CD4-positive, alpha-beta T cell treated with Interleukin-4 for 1 hour (primary cell): Measurements from ENCODE around the gene E2F7.

Experiments used
- DNase-seq, 2 donors: peaks; one replicate each; pipeline ENCODE4 v3.0.0-alpha.2; 2020 to 2022

E2F7 gene

DNA sequence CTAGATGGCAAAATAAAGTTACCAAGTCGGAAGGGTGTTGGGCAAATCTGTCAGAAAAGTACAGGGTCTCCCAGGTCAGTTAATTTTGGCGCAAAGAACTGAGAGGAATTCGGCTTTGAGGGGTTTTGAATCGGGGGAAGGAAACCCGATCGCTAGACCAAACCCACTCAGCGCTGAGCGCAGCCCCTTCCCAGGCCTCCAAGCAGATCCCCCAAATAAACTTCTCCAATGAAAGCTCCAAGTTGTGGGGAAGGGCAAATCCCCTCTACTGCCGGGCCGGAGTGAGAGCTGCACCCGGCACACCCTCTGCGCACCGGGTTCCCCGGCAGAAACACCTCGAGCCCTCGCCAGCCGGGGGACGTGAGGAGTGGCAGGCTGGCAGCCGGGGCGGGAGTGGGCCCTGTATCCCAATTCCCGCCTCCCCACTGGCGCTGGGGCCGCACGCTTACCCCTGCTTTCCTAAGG is 441 bp downstream of the E2F7 start:
- no peak for DNase-seq

DNA sequence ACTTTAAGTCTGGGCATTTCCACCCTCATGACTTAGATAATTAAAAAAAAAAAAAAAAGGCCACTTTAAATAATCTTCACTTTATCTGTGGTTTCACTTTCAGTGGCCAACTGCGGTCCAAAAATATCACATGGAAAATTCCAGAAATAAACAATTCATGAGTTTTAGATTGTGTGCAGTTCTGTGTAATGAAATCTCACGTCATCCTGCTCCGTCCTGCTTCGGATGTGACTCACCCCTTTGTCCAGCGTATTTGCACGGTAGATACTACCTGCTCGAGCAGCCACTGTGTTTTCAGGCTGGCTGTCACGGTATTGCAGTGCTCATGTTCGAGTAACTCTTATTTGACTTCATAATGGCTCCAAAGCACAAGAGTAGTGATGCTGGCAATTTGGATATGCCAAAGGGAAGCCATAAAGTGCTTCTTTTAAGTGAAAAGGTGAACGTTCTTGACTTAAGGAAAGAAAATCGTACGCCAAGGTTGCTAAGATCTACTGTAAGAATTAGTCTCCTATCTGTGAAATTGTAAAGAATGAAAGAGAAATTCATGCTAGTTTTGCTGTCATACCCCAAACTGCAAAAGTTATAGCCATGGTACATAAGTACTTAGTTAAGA is 2.4 kb downstream of the E2F7 start:
- DNase-seq: no peak

DNA sequence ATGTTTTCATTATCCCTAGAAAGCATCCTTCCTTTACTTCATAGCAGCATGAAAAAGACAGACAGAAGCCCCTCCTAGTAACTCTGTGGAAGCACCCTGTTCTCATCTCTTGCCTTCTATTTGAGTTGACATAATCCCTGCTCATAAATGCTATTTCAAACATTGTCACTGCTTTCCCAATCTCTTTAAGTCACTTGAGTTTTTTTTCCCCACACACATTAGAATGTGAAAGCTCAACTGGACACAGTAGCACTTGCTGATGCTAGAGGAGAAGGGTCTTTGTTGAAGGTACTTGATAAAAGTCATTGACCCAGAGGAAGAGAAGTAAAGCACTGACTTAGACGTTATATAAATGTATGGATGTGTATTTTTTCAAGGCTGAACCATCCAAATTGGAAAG is 3.0 kb downstream of the E2F7 start:
- no peak for DNase-seq

DNA sequence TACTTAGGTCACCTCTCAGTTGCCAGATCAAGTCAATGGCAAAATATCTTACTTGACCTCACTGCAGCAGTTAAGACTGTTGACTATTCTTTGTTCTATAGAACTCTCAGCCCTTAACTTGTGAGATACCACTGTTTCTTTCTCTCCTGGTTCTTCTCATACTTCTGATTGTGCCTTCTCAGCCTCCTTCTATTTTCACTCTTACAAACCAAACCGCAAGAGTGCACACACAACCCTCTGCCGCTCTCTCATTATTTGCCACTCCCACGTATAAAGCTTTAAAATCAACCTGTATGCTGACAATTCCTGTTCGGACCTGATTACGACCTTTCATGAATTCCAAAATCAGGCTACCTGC is 4.5 kb downstream of the E2F7 start:
- DNase-seq: no peak

- DNase-seq: peak; percentile 7 to 33
Observed at GRCh38 chr12:77060136-77060882, 5.1 kb downstream of the E2F7 start.

DNA sequence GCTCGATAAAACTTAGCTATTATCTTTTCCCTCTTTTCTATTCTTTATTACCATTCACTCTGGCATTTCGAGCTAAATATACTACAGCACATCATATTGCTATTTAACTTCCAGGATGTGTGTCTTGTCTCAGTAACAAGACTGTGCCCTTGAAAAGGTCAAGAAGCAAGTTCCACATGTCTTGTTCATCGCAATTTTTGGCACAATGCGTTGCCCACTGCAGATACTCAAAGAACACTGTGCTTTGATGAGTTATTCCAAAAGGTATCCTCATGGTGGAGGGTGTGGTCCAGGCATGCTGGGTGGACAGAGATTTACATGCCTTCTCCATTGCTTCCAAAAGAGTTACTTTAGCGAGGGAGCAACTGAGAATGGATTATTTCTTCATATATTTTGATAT is 6.6 kb downstream of the E2F7 start:
- DNase-seq: no peak

GRCh38 chr12:77054851-77055250 is 10.5 kb downstream of the E2F7 start:
- no peak for DNase-seq

- no peak for DNase-seq
Observed at GRCh38 chr12:77053259-77053658, 12.1 kb downstream of the E2F7 start.

DNA sequence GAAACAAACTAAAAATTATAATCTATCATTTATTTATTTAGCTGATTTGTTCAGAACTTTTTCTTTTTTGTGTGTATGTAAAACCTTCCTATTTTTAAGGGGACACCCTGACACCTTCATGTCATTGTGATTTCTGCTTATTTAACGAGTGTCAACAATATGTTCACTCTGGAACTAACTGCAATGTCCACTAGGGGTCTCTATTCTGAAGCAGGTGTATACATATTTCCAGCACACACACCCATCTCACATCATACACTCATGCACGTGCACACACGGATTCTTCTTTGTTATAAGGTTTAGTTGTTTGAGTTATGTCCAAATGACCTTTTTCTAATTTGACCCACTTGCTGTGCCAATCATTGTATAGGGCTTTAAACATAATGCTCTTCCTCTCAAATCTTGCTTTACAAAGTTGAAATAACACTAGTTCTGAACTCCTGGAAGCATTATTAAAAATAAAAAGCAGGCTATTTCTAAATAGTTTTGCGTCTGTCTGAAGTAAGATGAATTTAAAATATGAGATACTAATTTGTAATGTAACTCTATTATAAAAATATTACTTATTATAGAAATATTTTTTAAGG is 15.5 kb downstream of the E2F7 start:
- DNase-seq: peak in 1 of 2 donors; percentile 68

- no peak for DNase-seq
Observed at GRCh38 chr12:77047341-77048109, 17.8 kb downstream of the E2F7 start.

GRCh38 chr12:77046468-77046867 is 18.9 kb downstream of the E2F7 start:
- no peak for DNase-seq

DNA sequence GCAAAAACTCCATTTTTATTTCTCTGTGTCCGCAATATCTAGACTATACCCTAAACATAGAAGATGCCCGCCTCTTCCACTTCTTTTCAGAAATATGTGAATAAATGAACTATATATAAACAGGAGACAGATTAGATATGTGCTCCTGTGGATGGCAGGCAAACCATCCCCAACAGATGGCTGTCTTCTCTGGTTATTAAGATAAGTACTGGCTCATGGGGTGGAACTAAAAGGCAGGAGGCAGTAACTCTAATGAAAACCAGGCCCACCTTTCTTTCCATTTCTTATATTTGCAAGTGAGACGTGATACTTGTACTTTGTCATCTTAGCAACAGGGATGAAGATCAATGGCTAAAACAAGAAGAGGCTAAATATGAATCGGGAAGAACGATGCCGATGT is 20.2 kb downstream of the E2F7 start:
- DNase-seq: no peak

DNA sequence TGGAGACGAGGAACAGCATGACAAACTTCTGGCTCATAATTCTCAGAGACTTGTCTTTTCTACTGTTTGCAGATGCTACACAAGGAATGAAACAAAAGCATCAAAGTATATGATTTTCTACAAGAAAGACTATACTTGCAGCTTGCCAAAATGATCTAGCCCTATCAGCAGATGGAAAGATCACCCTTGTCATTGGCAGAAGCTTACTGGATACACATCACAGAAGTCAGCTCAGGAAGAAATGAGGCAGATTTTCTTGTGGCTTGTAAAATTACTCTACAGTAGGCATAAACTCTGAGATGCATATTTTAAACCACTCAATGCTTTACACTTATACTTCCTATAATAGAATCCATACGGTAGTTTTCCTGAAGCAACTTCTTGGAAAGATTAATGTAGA is 20.6 kb downstream of the E2F7 start:
- DNase-seq: no peak

- DNase-seq: no peak
Observed at GRCh38 chr12:77042833-77043232, 22.5 kb downstream of the E2F7 start.

DNA sequence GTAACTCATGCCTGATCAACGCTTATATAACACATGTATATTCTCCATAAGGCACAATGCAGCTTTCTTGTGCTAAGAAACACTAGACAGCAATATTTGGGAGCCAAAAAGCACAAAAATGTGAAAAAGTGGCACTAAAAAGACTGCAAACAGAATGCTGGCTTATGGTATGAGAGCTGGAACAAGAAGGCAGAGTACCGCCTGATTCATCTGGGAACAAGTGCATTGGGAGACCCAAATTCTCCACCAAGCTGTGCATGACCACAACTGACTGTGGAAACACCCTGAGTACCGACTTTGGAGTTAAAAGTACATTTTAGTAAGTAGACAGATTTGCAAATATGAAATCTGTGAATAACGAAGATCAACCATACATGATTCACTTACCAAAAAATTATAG is 25.1 kb downstream of the E2F7 start:
- no peak for DNase-seq

DNA sequence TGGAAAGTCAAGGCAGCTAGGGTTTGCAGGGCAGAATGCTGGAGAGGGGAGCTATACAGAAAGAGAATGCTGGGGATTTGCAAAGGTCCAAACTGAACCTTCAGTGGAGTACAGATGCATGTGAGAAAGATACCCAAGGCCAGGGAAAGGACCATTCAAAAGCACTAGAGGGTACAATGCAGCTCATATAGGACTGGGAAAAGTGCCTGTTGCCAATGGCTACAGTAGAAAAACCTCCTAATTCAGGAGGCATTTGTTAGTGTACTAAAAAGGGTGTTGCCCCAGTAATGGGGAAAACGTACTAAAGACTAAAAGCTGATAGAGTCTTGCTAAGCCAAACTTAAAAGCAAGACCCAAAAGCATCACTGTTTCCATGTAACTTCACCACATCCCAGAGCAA is 30.1 kb downstream of the E2F7 start:
- DNase-seq: no peak

DNA sequence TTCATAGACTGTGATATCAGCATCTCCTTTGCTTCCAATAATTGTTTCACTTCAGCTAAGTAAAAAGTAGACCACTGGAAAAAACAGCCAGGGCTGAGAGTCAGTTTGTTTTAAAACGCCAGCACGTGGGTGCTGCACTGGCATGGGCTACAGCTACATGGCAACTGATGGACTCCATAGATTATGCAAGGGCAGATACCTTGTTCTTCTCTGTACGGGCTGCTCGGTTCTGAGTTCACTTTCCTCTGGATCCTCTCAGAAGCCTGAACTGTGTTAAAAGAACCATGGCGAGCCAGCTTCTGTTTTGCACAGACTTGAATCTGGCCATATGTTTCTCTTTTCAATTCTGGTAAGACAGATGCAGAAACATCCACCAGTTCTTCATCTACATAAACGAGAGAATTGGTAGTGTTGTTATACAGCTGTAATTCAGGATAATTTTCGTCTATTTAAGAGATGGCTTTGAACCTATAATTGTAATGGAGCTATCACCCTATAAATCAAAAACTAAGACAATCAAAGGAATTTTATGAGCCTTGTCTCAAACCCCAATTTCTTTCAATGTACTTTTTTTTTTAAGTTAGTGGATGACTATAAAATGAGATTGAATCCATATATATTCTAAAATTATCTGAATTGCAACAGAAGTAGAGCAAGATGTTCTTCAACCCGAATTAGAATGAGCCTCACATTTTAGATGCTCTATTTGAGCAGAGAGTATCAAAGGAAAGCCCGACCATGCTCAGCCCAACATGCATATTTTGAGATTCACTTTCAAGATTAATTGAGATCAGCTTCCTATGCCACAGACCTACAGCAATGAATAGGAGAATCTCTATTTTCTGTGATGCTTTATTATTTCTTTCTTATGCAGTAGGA is 31.5 kb downstream of the E2F7 start:
- no peak for DNase-seq

- no peak for DNase-seq
Observed at GRCh38 chr12:77032406-77032805, 33.0 kb downstream of the E2F7 start.

DNA sequence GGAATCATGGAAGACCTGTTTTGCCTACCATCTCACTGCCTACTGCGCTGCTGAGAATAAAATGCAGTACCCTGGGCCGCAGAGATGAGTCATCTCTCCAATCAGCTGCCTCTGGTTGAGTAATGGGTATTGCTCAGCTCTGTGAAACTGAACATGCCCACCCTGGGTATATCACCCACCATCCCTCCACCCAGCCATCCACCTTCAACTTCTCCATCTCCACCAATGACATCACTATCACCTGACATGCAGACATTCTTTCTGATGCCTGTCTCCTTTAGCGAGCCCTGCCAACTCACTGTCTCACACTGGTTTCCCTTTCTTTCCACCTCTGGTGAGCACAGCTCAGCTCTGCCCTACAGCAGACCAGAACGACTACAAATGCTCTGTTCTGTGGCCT is 33.6 kb downstream of the E2F7 start:
- peak in 1 of 2 donors; percentile 2 for DNase-seq

DNA sequence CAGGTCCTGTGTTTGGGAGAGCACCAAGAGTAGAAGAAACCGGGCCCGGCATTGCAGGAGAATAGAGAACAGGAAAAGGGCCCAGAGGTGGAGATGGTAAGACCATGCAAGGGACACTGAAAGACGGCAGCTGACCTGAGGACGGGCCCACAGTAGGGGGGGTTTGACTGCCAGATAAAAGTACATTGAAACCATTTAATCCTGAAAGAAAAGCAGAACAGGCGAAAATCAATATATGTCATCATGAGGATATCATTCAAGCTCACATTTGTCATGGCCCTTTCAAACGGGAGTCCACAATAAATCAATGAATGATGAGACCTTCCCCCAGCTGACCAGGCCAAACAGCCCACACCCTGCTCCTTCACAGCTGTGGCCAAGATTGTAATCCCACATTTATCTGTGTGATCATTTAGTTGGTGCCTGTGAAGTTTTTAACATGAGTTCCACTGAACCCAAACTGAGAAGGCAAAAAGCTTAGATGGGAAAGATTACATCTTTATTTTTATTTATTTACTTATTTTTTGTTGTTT is 39.5 kb downstream of the E2F7 start:
- no peak for DNase-seq

DNA sequence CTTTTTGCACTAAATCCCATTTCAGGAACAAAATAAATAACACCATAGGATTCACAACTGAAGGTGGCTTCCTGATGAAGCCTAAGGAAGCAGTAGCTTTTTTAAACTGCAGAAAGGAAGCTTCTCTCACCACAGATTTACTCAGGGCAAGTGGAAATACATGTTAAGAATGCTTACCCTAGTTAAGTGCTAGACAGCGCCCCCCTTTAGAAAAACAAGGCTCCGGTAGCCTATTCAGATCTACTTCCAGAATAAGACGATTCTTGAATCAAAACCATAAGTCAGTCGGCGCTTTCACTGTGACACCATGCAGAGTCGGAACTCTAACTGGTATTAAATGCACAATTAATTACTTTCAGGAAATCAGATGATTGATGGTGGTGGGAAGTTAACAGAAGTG is 41.9 kb downstream of the E2F7 start:
- DNase-seq: no peak

GRCh38 chr12:77019920-77020319 is 45.4 kb downstream of the E2F7 start:
- DNase-seq: no peak
